GM11168 (cell line): Measurements from ENCODE around the gene COG5.

Experiments
- in situ Hi-C: fragments of 300-500 bp; cut with MboI; formaldehyde crosslinking; loops from one replicate; pipeline ENCODE4 v1.12.0; 2022; ENCODE audit warnings: low sequenced_read_pairs; ENCODE audit not compliant: unreplicated experiment

The COG5 gene

GRCh38 chr7:107563775-107564552 is at the start of gene COG5, which contains the start of gene DUS4L:
Gene COG5 (minus strand): TSS chr7:107563920. CDS start chr7:107563896, 24 bp downstream.
Gene DUS4L (plus strand): TSS chr7:107563971. CDS start chr7:107567071, 3,100 bp downstream.
- in situ Hi-C loops, result no loop called here

- in situ Hi-C loops, result no loop called here
Measured at GRCh38 chr7:107613439-107613838, 49.7 kb upstream of the COG5 start.

- in situ Hi-C loops, result no loop called here
Measured at GRCh38 chr7:107610323-107610722, 46.6 kb upstream of the COG5 start.

GRCh38 chr7:107609811-107610261 is 46.1 kb upstream of the COG5 start:
- in situ Hi-C loops, result no loop called here

- in situ Hi-C loops, result no loop called here
Measured at GRCh38 chr7:107606303-107606702, 42.6 kb upstream of the COG5 start.

- in situ Hi-C loops, result no loop called here
Measured at GRCh38 chr7:107605218-107605815, 41.6 kb upstream of the COG5 start.

- in situ Hi-C loops, result no loop called here
Measured at GRCh38 chr7:107600816-107601215, 37.1 kb upstream of the COG5 start.

- in situ Hi-C loops, result no loop called here
Measured at GRCh38 chr7:107599262-107599661, 35.5 kb upstream of the COG5 start.

- in situ Hi-C loops, result no loop called here
Measured at GRCh38 chr7:107597953-107598352, 34.2 kb upstream of the COG5 start.

GRCh38 chr7:107597582-107597916 is 33.8 kb upstream of the COG5 start:
- in situ Hi-C loops, result no loop called here

- in situ Hi-C loops, result no loop called here
Measured at GRCh38 chr7:107596881-107597581, 33.3 kb upstream of the COG5 start.

- in situ Hi-C loops, result no loop called here
Measured at GRCh38 chr7:107594961-107595737, 31.4 kb upstream of the COG5 start.

GRCh38 chr7:107593025-107593410 is 29.3 kb upstream of the COG5 start:
- in situ Hi-C loops, result no loop called here

GRCh38 chr7:107592361-107593024 is 28.8 kb upstream of the COG5 start:
- in situ Hi-C loops, result no loop called here

GRCh38 chr7:107591421-107591820 is 27.7 kb upstream of the COG5 start:
- in situ Hi-C loops, result no loop called here

GRCh38 chr7:107588529-107589130 is 24.9 kb upstream of the COG5 start:
- in situ Hi-C loops, result no loop called here

GRCh38 chr7:107584716-107585115 is 21.0 kb upstream of the COG5 start:
- in situ Hi-C loops, result no loop called here

- in situ Hi-C loops, result no loop called here
Measured at GRCh38 chr7:107582875-107583274, 19.2 kb upstream of the COG5 start.

GRCh38 chr7:107581387-107582013 is 17.8 kb upstream of the COG5 start:
- in situ Hi-C loops, result no loop called here
